Muscle layer of duodenum (tissue), 2 donors: ENCODE data around the gene KCNK10.
A peak's percentile ranks its signal among the peaks of the same experiment; 100 is the strongest.

Experiments used
- H3K27ac ChIP-seq: one replicate; pipeline ENCODE4 v1.7.0; 2013; ENCODE audit warnings: mild to moderate bottlenecking, low read length
- H3K27me3 ChIP-seq: one replicate; pipeline ENCODE4 v1.7.0; 2013; ENCODE audit warnings: low read depth, mild to moderate bottlenecking, control low read depth, low read length
- H3K36me3 ChIP-seq, 2 donors: one replicate each; pipeline ENCODE4 v1.7.0; 2013; ENCODE audit warnings: low read length in 2 of 2, control low read depth in 1 of 2, mild to moderate bottlenecking in 1 of 2; ENCODE audit not compliant: insufficient read depth in 2 of 2, control insufficient read depth in 1 of 2
- H3K4me1 ChIP-seq, 2 donors: one replicate each; pipeline ENCODE4 v1.7.0; 2013; ENCODE audit warnings: low read length in 2 of 2, mild to moderate bottlenecking in 2 of 2, control low read depth in 1 of 2, moderate library complexity in 1 of 2; ENCODE audit not compliant: insufficient read depth in 2 of 2, control insufficient read depth in 1 of 2
- H3K4me3 ChIP-seq, 2 donors: one replicate each; pipeline ENCODE4 v1.7.0; 2013; ENCODE audit warnings: low read length in 2 of 2, low read depth in 1 of 2, mild to moderate bottlenecking in 1 of 2
- H3K9me3 ChIP-seq, 2 donors: one replicate each; pipeline ENCODE4 v1.7.0; 2013; ENCODE audit warnings: low read length in 2 of 2, control low read depth in 1 of 2, mild to moderate bottlenecking in 1 of 2; ENCODE audit not compliant: control insufficient read depth in 1 of 2
- donor health status: healthy.

KCNK10 gene

DNA sequence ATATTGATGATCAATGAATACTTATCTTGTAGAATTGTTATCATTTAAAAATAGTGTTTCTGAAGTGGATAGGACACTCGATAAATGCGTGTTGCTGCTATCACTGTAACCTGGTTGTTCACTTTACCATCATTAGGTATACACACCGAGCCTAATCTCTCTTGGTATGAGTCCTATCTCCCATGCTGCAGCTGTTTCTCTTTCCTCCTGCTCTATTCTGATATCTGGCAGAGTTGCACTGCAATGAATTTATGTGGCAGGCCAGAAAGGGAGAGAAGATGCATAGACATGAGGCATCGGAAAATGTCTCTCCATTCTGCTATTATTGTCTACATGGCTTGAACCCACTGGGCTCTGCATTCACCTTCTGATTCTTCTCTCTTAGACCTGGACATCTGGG lies 26.7 kb downstream of the KCNK10 start:
- no peaks in the 10 kb centered on the region for H3K4me1 ChIP-seq

DNA sequence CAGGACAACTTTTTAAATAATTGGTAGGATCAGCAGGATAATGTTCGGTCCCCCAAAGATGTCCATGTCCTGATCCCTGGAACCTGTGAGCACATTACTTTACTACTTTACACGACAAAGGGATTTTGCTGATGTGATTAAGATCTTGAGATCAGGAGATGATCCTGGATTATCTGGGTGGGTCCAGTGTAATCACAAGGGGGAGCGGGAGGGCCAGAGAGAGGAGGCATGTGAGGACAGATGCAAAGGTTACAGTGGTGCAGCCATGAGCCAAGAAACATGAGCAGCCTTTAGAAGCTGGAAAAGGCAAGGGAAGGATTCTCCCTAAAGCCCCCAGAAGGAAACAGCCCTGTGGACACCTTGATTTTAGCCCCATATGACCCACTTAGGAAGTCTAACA lies 33.1 kb downstream of the KCNK10 start:
- Histone ChIP-seq H3K4me1 (no peaks in the 10 kb centered on the region), H3K4me3 (no peak overlapping the region), H3K9me3 (peaks cover 0 to 5% of the 10 kb centered on the region in 2 donors), H3K36me3 (no peaks in the 10 kb centered on the region), H3K27me3 (no peaks in the 10 kb centered on the region), H3K27ac (no peak overlapping the region)

More for the DNA sequence above, 26.7 kb downstream of the KCNK10 start:
- Histone ChIP-seq H3K9me3 (no peaks in the 10 kb centered on the region), H3K27ac (no peak overlapping the region), H3K4me3 (no peak overlapping the region), H3K36me3 (no peaks in the 10 kb centered on the region), H3K27me3 (no peaks in the 10 kb centered on the region)

GRCh38 chr14:88289234-88289633 lies 33.8 kb downstream of the KCNK10 start:
- no peak overlapping the region for H3K27ac ChIP-seq
- H3K36me3 ChIP-seq = no peaks in the 10 kb centered on the region

DNA sequence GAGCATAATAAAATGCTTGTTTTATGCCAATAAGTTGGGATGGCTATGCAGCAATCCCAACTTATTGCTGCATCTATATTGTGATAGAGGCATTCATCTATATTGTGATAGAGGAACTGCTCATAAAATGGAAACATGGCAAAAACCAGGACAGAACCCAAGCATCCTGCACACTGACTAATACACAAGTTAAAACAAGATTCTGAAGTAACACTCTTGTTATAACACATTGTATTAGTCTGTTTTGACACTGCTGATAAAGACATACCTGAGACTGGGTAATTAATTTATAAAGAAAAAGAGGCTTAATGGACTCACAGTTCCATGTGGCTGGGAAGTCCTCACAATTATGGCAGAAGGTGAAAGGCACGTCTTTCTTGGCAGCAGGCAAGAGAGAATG lies 36.8 kb downstream of the KCNK10 start:
- peaks cover 0 to 5% of the 10 kb centered on the region in 2 donors for H3K9me3 ChIP-seq
- H3K27me3 ChIP-seq = no peaks in the 10 kb centered on the region
- H3K4me3 ChIP-seq = no peak overlapping the region
- H3K27ac ChIP-seq = no peak overlapping the region
- H3K4me1 ChIP-seq = no peaks in the 10 kb centered on the region
- H3K36me3 ChIP-seq = no peaks in the 10 kb centered on the region

More at GRCh38 chr14:88289234-88289633, 33.8 kb downstream of the KCNK10 start:
- Histone ChIP-seq H3K9me3 (peaks cover 0 to 5% of the 10 kb centered on the region in 2 donors), H3K4me1 (no peaks in the 10 kb centered on the region), H3K27me3 (no peaks in the 10 kb centered on the region), H3K4me3 (no peak overlapping the region)

GRCh38 chr14:88281447-88281846 lies 41.6 kb downstream of the KCNK10 start:
- Histone ChIP-seq H3K4me1 (no peaks in the 10 kb centered on the region), H3K36me3 (no peaks in the 10 kb centered on the region), H3K4me3 (no peak overlapping the region), H3K9me3 (peaks cover 0 to 5% of the 10 kb centered on the region in 2 donors), H3K27me3 (no peaks in the 10 kb centered on the region), H3K27ac (no peak overlapping the region)

GRCh38 chr14:88276923-88277596 lies 46.0 kb downstream of the KCNK10 start:
- Histone ChIP-seq H3K36me3 (no peaks in the 10 kb centered on the region), H3K27me3 (no peaks in the 10 kb centered on the region), H3K4me3 (no peak overlapping the region), H3K9me3 (no peaks in the 10 kb centered on the region), H3K4me1 (no peaks in the 10 kb centered on the region), H3K27ac (no peak overlapping the region)

- no peak overlapping the region for H3K4me3 ChIP-seq
- no peaks in the 10 kb centered on the region for H3K9me3 ChIP-seq
- no peaks in the 10 kb centered on the region for H3K27me3 ChIP-seq
- no peak overlapping the region for H3K27ac ChIP-seq
- H3K4me1 ChIP-seq = no peaks in the 10 kb centered on the region
- no peaks in the 10 kb centered on the region for H3K36me3 ChIP-seq
These were observed 50.4 kb downstream of the KCNK10 start for GRCh38 chr14:88272390-88273269.

GRCh38 chr14:88271205-88271604 lies 51.9 kb downstream of the KCNK10 start:
- Histone ChIP-seq H3K27ac (peak overlapping the region; percentile 73), H3K4me3 (no peak overlapping the region), H3K4me1 (no peaks in the 10 kb centered on the region), H3K27me3 (no peaks in the 10 kb centered on the region), H3K9me3 (no peaks in the 10 kb centered on the region), H3K36me3 (no peaks in the 10 kb centered on the region)

DNA sequence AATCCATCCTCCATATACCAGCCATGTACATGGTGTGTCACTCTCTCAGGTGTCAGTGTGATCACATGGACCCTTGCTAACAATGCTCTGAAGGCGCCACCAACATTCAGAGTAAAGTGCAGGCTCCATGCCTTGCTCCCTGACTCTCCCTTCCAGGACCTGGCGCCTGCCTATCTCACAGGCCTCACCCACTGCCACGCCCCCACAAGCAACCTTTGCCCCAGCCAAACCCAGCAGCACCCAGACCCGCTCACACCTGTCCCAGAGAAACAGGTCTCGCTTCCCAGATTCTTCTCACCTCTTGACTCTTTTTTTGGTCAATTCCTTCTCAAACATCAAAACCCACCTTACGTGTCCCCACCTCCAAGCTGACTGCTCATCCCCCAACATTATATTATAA lies 52.3 kb downstream of the KCNK10 start:
- H3K4me1 ChIP-seq = no peaks in the 10 kb centered on the region
- no peaks in the 10 kb centered on the region for H3K36me3 ChIP-seq
- peak overlapping the region; percentile 73 for H3K27ac ChIP-seq
- no peaks in the 10 kb centered on the region for H3K27me3 ChIP-seq
- no peak overlapping the region for H3K4me3 ChIP-seq
- H3K9me3 ChIP-seq = no peaks in the 10 kb centered on the region

GRCh38 chr14:88269806-88270420 lies 53.2 kb downstream of the KCNK10 start:
- H3K4me3 ChIP-seq = no peak overlapping the region
- no peaks in the 10 kb centered on the region for H3K27me3 ChIP-seq
- H3K36me3 ChIP-seq = no peaks in the 10 kb centered on the region
- H3K9me3 ChIP-seq = no peaks in the 10 kb centered on the region
- peak overlapping the region; percentile 73 for H3K27ac ChIP-seq
- no peaks in the 10 kb centered on the region for H3K4me1 ChIP-seq

- no peak overlapping the region for H3K27ac ChIP-seq
- H3K4me3 ChIP-seq = no peak overlapping the region
- no peaks in the 10 kb centered on the region for H3K36me3 ChIP-seq
- no peaks in the 10 kb centered on the region for H3K4me1 ChIP-seq
- no peaks in the 10 kb centered on the region for H3K27me3 ChIP-seq
- H3K9me3 ChIP-seq = no peaks in the 10 kb centered on the region
These were observed 56.6 kb downstream of the KCNK10 start for GRCh38 chr14:88266474-88266873.
